IMR-90 (cell line): ENCODE measurements around the gene ZDHHC16. TPM values are rescaled to one million over a fixed set of nuclear protein-coding genes. Genes with fewer than 3 reads are reported as not detected.
A peak's percentile ranks its signal among the peaks of the same experiment; 100 is the strongest.

ENCODE experiments used
- ATAC-seq: fragments of 200-7000 bp; cut with Tn5 transposase; 2 replicates; pipeline ENCODE4 v1.9.1; 2020; ENCODE audit warnings: low read depth, mild to moderate bottlenecking, moderate library complexity
- BruUV-seq: library from RNA; stranded (reverse); fragments of 400-500 nt; replicated peaks from 2 replicates; lab custom pipeline; 2021; lab: Mats Ljungman, UMichigan
- CTCF ChIA-PET: fragments of 300-600 bp; formaldehyde crosslinking; extraction: SDS; loops from one replicate; lab custom pipeline; 2021; ENCODE audit warnings: antibody characterized with exemption; lab: Yijun Ruan, JAX
- POLR2A ChIA-PET: fragments of 300-600 bp; sonication (Branson Sonifier 250); formaldehyde crosslinking; loops from one replicate; lab custom pipeline; 2022; ENCODE audit warnings: antibody characterized with exemption; ENCODE audit not compliant: unreplicated experiment; lab: Charles Lee
- DNase-seq: peaks from one replicate; pipeline ENCODE4 v3.0.0; 2013
- H2AFZ ChIP-seq: replicated peaks from 2 replicates; pipeline ENCODE3; 2013; ENCODE audit warnings: low read length, mild to moderate bottlenecking; ENCODE audit not compliant: poor library complexity
- H2AK5ac ChIP-seq: 2 replicates; pipeline ENCODE4 v1.6.1; 2013; ENCODE audit warnings: low read depth, low read length, inconsistent platforms
- H2AK9ac ChIP-seq: replicated peaks from 2 replicates; pipeline ENCODE3; 2013; ENCODE audit warnings: mild to moderate bottlenecking, low read depth, low read length, moderate library complexity; ENCODE audit not compliant: poor library complexity
- H2BK120ac ChIP-seq: 2 replicates; pipeline ENCODE4 v1.6.1; 2013; ENCODE audit warnings: low read depth, low read length, inconsistent platforms
- H2BK15ac ChIP-seq: 3 replicates; pipeline ENCODE4 v1.6.1; 2013; ENCODE audit warnings: low read depth, low read length, inconsistent platforms
- H2BK20ac ChIP-seq: 2 replicates; pipeline ENCODE4 v1.6.1; 2013; ENCODE audit warnings: low read depth, mild to moderate bottlenecking, inconsistent platforms, low read length, moderate library complexity
- H2BK5ac ChIP-seq: 2 replicates; pipeline ENCODE4 v1.6.1; 2013; ENCODE audit warnings: mild to moderate bottlenecking, low read depth, low read length, inconsistent platforms; ENCODE audit not compliant: poor library complexity, severe bottlenecking
- H3K14ac ChIP-seq: replicated peaks from 2 replicates; pipeline ENCODE4 v1.6.1; 2013; ENCODE audit warnings: low read depth, low read length, inconsistent platforms
- H3K18ac ChIP-seq: 2 replicates; pipeline ENCODE4 v1.6.1; 2013; ENCODE audit warnings: low read depth, low read length, control low read depth
- H3K23ac ChIP-seq: 2 replicates; pipeline ENCODE4 v1.6.1; 2013; ENCODE audit warnings: low read depth, low read length, inconsistent platforms
- H3K27ac ChIP-seq: 2 replicates; pipeline ENCODE4 v1.5.1; 2013; ENCODE audit warnings: mild to moderate bottlenecking, control low read depth, low read length; ENCODE audit not compliant: insufficient read depth
- H3K27me3 ChIP-seq: 2 replicates; pipeline ENCODE4 v1.6.1; 2013; ENCODE audit warnings: low read length; ENCODE audit not compliant: control insufficient read depth, insufficient read depth
- H3K36me3 ChIP-seq: 2 replicates; pipeline ENCODE4 v1.6.1; 2013; ENCODE audit warnings: low read length, mixed read lengths; ENCODE audit not compliant: control insufficient read depth, insufficient read depth
- H3K4ac ChIP-seq: 2 replicates; pipeline ENCODE4 v1.6.1; 2013; ENCODE audit warnings: low read depth, low read length, inconsistent platforms
- H3K4me1 ChIP-seq: 2 replicates; pipeline ENCODE4 v1.6.1; 2013; ENCODE audit warnings: low read length, mixed read lengths; ENCODE audit not compliant: control insufficient read depth, insufficient read depth
- H3K4me2 ChIP-seq: 2 replicates; pipeline ENCODE4 v1.6.1; 2013; ENCODE audit warnings: low read depth, mild to moderate bottlenecking, control low read depth, low read length, moderate library complexity
- H3K4me3 ChIP-seq: 2 replicates; pipeline ENCODE4 v1.5.1; 2013; ENCODE audit warnings: low read depth, mild to moderate bottlenecking, control low read depth, low read length, moderate library complexity; ENCODE audit not compliant: insufficient read depth
- H3K56ac ChIP-seq: 2 replicates; pipeline ENCODE4 v1.6.1; 2013; ENCODE audit warnings: low read length, inconsistent platforms; ENCODE audit not compliant: insufficient read depth; ENCODE audit errors: extremely low read depth
- H3K79me1 ChIP-seq, 2 experiments: 2 replicates each; pipeline ENCODE4 v1.6.1; 2013; ENCODE audit warnings: low read length in 2 of 2, inconsistent platforms in 1 of 2, low read depth in 1 of 2
- H3K9ac ChIP-seq: 2 replicates; pipeline ENCODE4 v1.6.1; 2013; ENCODE audit warnings: low read depth, low read length, control low read depth
- H3K9me1 ChIP-seq: 2 replicates; pipeline ENCODE4 v1.6.1; 2013; ENCODE audit warnings: low read length, inconsistent platforms; ENCODE audit not compliant: insufficient read depth
- H3K9me3 ChIP-seq: 2 replicates; pipeline ENCODE4 v1.6.1; 2013; ENCODE audit warnings: low read length; ENCODE audit not compliant: control insufficient read depth, insufficient read depth
- H4K20me1 ChIP-seq: 2 replicates; pipeline ENCODE4 v1.6.1; 2013; ENCODE audit warnings: low read length, inconsistent platforms; ENCODE audit not compliant: insufficient read depth
- H4K5ac ChIP-seq: 2 replicates; pipeline ENCODE4 v1.6.1; 2013; ENCODE audit warnings: mild to moderate bottlenecking, low read depth, low read length, control low read depth
- H4K8ac ChIP-seq, 2 experiments: 2 replicates each; pipeline ENCODE4 v1.6.1; 2013; ENCODE audit warnings: low read depth in 2 of 2, low read length in 2 of 2, control low read depth in 1 of 2, inconsistent platforms in 1 of 2
- H4K91ac ChIP-seq: 2 replicates; pipeline ENCODE4 v1.6.1; 2013; ENCODE audit warnings: low read depth, low read length, inconsistent platforms; ENCODE audit not compliant: insufficient read depth
- BHLHE40 ChIP-seq: fragments of 150-350 bp; IDR thresholded peaks from 2 replicates; pipeline ENCODE4 v1.6.1; 2016; ENCODE audit warnings: mild to moderate bottlenecking, low read depth, low read length
- CHD1 ChIP-seq: IDR thresholded peaks from 2 replicates; pipeline ENCODE4 v1.6.1; 2012; ENCODE audit warnings: low read depth, low read length, improper control_type of control experiment
- FOS ChIP-seq: fragments of 150-350 bp; IDR thresholded peaks from 2 replicates; pipeline ENCODE4 v1.6.1; 2016; ENCODE audit warnings: low read depth, low read length
- MAFK ChIP-seq: IDR thresholded peaks from 2 replicates; pipeline ENCODE4 v1.6.1; 2012; ENCODE audit warnings: low read depth, low read length, improper control_type of control experiment
- POLR2A ChIP-seq: IDR thresholded peaks from 2 replicates; pipeline ENCODE4 v1.6.1; 2012; ENCODE audit warnings: mild to moderate bottlenecking, low read depth, low read length
- RFX5 ChIP-seq: IDR thresholded peaks from 2 replicates; pipeline ENCODE4 v1.8.0; 2012; ENCODE audit warnings: low read depth, mild to moderate bottlenecking, low read length, moderate library complexity
- SMC3 ChIP-seq: fragments of 150-350 bp; IDR thresholded peaks from 2 replicates; pipeline ENCODE4 v1.6.1; 2016; ENCODE audit warnings: low read depth, mild to moderate bottlenecking, antibody characterized with exemption, low read length, moderate library complexity
- WGBS, 2 experiments: methylation state at CpG; one replicate each; pipeline versions ENCODE4 v1.1.5 to v1.1.7; 2013; ENCODE audit warnings: missing lambda C conversion rate in 2 of 2; ENCODE audit not compliant: insufficient read length in 1 of 2; ENCODE audit errors: extremely low coverage in 2 of 2; 5-methylcytosine and 5-hydroxymethylcytosine counted together
- dilution Hi-C: fragments of 300-500 bp; cut with HindIII; formaldehyde crosslinking; loops from one replicate; pipeline ENCODE4 v1.14.3; 2018; ENCODE audit warnings: low sequenced_read_pairs; ENCODE audit not compliant: unreplicated experiment
- in situ Hi-C: fragments of 300-500 bp; cut with MboI; formaldehyde crosslinking; loops from 3 replicates; pipeline ENCODE4 v1.14.3; 2019; ENCODE audit warnings: low sequenced_read_pairs, inconsistent platforms, mixed read lengths
- intact Hi-C: fragments of 100-400 bp; cut with micrococcal nuclease; formaldehyde crosslinking; loops from 2 replicates; pipeline ENCODE4 v1.10.0; 2022
- polyA plus RNA-seq, 3 experiments: library from polyadenylated mRNA; depleted of rRNA; stranded (reverse); fragments of >200 nt; gene quantifications; 2 replicates each; pipeline ENCODE4 v1.2.3, GENCODE V29; 2012; ENCODE audit warnings: low replicate concordance in 1 of 3
- total RNA-seq: library from RNA; depleted of rRNA; stranded (reverse); fragments of >200 nt; gene quantifications from 2 replicates; pipeline ENCODE4 v1.2.3, GENCODE V29; 2012

The ZDHHC16 gene
- total and polyA plus RNA-seq, 2 of the 4 experiments (the other 2 are of a cell fraction), result 54.7 to 64.0 TPM

- TF ChIP-seq RFX5 (no peak), MAFK (no peak), POLR2A (no peak), SMC3 (no peak), FOS (no peak), CHD1 (no peak), BHLHE40 (no peak)
- peak overlapping the region; percentile 47 for H3K23ac ChIP-seq
- no peak overlapping the region for H2AFZ ChIP-seq
- CTCF ChIA-PET, result no interaction called here
- no peak overlapping the region for H3K4me2 ChIP-seq
- H3K14ac ChIP-seq, result no peak overlapping the region
- POLR2A ChIA-PET, result no interaction called here
- no peak overlapping the region for H2BK15ac ChIP-seq
- WGBS, 2 experiments, result no CpG with 5 or more reads among the region's 3 CpGs
- no peak overlapping the region for H3K9ac ChIP-seq
- peak overlapping the region; percentile 1 for H2BK5ac ChIP-seq
- intact Hi-C loops (no loop called here), in situ Hi-C loops (no loop called here), dilution Hi-C loops (no loop called here)
- no peaks in the 10 kb centered on the region for H3K27me3 ChIP-seq
- no TSS peak for BruUV-seq
- H3K18ac ChIP-seq, result no peak overlapping the region
- H2AK9ac ChIP-seq, result peak overlapping the region; percentile 63
- H2BK120ac ChIP-seq, result no peak overlapping the region
- no peak overlapping the region for H3K4me3 ChIP-seq
- H4K91ac ChIP-seq, result no peak overlapping the region
- ATAC-seq (no peak), DNase-seq (peak; percentile 58)
- peaks cover 18% of the 10 kb centered on the region for H3K9me1 ChIP-seq
- H2BK20ac ChIP-seq, result no peak overlapping the region
- no peak overlapping the region for H2AK5ac ChIP-seq
- peaks cover 30% of the 10 kb centered on the region for H4K20me1 ChIP-seq
- H3K9me3 ChIP-seq, result no peaks in the 10 kb centered on the region
- peaks cover 20% of the 10 kb centered on the region for H3K36me3 ChIP-seq
- peaks cover 21 to 75% of the 10 kb centered on the region in 2 experiments for H3K79me1 ChIP-seq
- H4K5ac ChIP-seq, result no peak overlapping the region
- no peak overlapping the region for H3K27ac ChIP-seq
- no peak overlapping the region for H4K8ac ChIP-seq
- H3K4me1 ChIP-seq, result peaks cover 7% of the 10 kb centered on the region
- H3K56ac ChIP-seq, result no peak overlapping the region
- no peak overlapping the region; the same call in 1 of the 2 replicates for H3K4ac ChIP-seq
These were observed 37.5 kb downstream of the ZDHHC16 start for GRCh38 chr10:97483506-97483905.
